GM19468 (cell line): ENCODE measurements around the gene AQP12A.

Experiments
- ATAC-seq: cut with Tn5 transposase; IDR thresholded peaks from one replicate; pipeline ENCODE4 v1.9.1; 2021; ENCODE audit warnings: mild to moderate bottlenecking, moderate library complexity, moderate number of reproducible peaks; ENCODE audit not compliant: unreplicated experiment; ENCODE audit errors: extremely low read depth

Gene AQP12A

DNA sequence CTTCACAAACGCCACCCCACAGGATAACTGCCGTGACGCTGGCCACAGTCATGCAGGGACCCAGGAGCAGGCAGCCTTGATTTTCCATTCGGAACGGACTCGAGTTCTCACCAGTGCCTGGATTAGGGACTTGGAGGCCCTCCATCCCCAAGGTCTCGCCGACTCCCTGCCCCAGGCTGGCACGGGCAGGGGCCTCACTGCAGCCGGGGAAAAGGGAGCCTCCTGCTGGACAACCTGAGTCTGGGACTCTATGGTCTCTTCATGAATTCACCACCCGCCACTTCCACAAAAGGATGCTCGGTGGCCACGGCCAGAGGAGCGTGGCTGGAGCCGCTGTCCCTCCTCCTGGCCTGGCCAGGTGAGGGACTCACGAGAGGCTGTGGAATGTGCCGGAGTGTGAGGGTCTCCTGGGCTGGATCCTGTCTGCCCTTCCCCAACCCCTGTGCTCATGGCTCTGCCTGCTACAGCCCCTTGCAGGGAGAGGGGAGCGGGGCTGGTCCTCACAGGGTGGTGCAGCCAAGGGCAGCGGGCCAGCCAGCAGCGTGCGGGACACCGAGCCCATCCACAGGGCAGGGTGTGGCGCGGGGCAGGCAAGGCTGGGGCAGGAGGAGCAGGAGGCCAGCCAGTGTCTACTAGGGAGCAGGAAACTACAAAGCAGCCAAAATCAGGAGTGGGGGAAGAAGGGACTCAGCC, 42.3 kb downstream of the AQP12A start:
- no peak for ATAC-seq

DNA sequence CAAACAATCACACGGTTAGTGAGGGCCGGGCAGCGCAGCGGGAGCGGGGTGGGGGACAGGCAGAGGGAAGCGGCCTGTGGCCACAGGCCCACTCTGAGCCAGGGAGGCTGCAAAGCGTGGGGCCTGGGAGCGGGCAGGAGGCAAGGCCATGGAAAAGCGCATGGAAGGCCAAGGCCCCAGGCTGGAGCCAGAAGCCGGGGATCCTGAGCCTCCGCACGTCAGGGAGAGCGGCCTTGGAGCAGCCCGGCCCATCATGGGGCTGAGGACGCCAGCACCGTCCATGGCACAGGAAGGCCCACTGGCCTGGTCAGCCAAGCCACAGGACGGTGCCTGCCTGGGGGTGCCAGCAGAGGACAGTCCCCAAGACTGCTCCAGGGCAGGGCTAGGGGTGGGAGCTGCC, 43.1 kb downstream of the AQP12A start:
- no peak for ATAC-seq

DNA sequence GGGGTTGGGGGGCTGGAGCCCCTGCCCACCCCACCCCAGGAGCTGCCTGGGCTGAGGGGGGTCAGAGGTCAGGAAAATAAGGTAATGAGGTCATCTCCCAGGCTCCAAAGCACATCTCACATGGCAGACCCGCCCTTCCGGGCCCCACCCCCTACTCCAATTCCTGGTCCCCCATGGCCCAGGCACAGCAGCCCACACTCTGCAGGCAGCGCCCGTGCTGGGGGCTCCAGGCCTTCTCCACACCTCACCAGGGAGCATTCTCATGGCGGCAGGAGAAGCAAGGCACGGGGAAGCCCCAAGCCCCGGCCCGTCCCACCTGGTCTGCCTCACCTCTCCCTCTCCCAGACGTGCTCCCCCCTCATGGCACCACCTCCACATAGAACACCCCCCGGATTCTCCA, 43.8 kb downstream of the AQP12A start:
- no peak for ATAC-seq

DNA sequence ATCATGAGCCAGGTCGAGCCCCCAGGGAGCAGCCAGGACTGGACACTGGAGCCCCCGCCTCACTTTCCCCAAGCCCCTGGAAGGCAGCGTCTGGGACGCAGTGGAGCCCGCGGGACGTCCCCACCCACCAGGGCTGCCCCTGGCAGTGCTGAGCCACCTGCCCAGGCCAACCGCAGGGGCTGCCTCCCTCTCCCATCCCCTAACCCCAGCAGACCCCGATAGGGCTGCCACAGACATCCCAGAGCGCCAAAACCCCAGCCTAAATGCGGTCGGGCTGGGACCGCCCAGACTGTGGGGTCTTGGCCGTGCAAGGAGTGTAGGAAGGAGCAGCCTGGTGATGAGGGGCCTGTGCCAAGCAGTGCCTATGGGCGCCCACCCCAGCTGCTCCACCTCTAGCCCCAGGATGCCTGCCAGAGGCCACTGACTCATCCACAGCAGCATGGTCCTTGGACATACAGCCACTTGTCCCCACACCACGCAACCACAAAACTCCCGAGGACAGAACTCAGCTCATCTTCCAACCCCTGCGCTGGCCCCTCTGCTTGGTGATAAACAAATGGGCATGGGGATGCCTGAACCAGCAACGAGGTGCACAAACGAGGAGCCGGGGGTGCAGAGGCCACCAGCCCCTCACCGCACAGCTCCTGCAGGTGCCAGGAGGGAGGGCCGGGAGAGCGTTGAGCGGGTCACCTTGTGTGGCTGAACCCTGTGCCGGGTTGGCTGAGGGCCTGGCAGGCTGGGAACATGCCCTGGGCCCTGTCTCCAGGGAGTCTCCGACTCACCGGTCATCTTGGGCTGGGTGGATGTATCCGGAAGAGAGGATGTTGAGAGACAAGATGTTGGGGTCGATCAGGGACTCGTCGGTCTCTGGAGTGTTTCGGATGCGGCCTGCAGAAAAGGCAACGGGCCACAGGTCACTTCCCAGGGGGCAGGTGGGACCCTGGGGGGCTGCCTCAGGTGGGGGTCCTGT, 44.9 kb downstream of the AQP12A start:
- ATAC-seq, result no peak

DNA sequence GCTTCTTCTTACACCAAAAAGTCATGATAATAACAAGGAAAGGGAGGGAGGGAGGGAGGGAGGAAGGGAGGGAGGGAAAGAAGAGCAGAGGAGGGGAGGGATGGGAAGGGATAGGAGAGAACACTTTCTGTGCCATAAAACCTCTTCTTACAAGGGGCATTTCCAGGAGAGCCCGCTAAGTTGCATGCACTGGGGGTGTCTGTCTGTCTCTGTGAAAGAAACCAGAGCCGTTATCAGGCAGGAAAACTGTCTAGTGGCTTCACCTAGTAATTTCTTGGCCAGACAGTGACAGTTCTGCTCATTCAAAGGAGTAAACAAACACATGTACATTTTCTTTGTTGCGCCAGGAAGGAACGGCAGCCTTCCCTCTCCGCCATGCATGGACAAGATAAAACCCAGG, 45.8 kb downstream of the AQP12A start:
- no peak for ATAC-seq

DNA sequence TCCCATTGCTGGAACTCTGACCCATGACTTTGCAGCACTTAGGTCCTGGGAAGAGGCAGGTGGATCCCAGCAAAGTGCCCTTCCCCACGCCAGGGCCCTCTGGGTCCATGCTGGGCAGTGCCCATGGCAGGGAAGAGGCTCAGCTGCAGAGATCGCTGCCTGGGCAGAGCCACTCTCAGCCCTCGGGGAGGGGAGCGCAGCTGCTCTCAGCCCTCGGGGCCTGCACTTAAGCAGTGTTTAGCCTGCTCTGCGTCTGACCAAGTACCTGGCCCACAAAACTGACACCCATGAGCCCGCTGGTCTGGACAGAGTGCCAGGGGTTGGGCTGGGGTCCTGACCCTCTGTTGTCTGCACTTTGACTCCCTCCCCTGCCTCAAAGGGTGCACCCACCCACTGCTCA, 46.3 kb downstream of the AQP12A start:
- ATAC-seq, result no peak

DNA sequence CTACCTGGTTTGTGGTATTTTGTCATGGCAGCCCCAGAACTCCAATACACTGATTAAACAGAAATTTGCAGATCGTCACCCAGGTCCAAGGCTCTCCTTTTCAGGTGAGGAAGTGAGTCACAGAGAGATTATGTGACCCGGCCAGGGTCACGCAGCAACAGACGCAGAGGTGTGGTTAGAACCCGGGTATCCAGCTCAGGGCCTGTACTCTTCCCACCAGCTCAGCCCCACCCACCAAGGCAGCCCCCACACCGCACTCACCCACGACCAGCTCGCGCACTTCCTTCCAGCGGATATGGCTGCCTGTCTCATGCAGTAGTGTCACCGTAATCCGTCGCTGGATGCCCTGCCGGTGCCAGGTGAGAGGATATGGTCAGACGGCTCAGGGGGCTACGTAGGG, 48.1 kb downstream of the AQP12A start:
- ATAC-seq, result no peak

DNA sequence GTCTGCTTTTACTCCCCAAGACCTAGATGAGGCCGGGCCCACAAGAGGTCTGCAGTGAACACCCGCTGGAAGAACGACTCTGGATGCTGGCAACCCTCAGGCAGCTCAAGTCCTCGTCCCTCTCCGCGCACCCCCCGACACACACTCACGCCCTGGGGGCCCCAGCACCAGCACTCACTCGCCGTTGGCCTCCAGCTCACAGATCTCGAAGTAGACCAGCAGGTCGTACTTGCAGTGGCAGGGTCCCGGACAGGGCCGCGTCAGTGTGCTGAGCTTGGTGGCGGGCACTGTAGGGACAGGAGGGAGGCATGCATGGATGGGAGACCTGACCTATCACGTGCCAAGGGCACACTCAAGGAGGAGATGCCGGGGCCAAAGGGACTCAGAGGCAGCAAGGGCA, 49.4 kb downstream of the AQP12A start:
- no peak for ATAC-seq

DNA sequence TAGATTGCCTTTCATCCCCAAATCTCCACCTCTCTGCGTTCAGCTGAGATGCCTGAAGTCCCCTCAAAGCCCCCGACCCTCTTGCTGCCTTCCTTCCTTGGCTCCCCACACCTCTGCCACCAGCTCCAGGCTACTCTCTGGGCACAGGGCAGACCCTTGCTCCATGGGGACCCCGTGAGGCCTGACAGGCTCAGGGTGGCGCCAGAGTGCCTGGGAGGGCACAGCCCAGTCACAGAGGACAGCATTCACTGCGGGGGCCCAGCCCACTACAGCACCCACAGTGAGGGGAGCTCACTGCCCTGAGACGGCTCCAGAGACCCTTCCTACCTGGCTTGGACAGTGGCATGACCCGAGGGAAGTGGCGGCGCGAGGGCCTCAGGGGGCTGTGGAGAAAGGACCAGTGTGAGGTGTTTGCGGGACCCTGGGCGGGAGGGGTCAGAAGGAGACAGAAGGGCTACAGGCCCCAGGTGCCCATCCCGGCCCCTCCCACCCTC, 51.0 kb downstream of the AQP12A start:
- no peak for ATAC-seq

DNA sequence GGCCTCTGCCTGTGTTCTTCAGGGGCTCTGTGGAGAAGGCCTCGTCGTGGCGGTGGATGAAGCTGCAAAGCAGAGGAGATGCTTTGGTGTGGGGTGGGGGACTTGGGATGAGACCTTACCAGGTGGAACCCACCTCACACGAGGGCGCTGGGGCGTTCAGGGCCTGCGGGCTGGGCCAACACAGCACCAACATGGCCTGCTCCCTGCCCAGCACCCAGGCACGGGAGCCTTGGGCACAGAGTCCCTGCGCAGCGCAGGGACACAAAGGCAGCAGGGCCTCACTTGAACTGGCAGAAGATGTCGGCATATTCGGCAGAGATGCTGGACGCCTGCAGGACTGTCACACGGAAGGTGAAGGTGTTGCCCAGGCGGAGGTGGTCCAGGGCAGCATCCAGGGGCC, 53.8 kb downstream of the AQP12A start:
- no peak for ATAC-seq

DNA sequence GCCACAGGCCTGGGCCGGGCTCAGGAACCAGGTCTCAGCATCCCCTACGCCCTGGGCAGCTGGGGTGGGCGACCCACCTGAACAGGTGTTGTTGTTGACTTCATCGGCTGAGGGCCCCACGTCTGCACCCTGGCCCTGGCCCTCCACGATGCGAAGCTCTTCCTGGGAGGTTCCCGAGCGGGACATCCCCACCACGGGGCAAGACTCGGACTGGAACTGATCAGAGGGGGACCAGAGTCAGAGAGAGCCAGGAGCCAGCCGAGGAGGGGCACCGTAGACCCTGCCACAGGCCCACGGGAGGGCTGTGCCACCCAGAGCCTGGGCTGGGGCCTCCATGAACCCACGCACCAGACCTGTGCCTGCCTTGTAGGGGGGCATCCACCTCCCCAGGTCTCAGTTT, 54.3 kb downstream of the AQP12A start:
- ATAC-seq, result no peak

DNA sequence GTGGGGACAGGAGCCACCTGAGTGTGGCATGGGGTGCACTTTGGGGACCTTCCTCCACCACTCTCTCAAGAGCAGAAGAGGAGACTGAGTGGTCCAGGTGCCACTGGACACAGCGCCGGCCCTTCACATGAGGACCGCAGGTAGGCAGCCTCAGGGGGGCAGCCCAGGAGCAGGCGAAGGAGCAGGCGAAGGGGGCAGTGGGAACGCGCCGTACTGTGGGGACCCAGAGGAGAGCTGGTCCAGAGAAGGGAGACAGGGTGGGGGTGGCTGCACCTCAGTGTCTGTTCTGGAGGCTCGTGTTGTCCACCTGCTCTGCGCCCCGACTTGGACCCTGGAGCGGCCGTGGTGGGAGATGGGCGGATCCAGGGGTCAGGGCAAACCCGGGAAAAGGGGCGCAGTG, 55.0 kb downstream of the AQP12A start:
- ATAC-seq, result no peak

DNA sequence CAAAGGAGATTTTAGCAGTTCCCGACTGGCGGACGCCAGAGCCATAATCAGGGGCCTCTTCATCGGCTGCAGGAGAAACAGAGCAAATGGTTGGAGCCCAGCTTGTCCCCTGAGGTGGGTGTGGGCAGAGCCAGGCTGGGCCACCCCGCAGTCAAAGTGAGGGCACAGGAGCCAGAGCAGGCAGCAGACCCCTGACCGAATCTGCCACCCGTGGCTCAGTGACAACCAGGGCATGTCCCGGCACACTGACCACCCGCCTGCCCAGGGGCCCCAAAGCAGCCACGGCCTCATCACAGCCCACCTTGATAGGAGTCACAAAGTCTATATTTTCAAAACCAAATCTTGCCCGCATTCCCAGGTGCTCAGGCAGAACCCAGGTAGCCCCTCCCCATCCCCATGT, 55.6 kb downstream of the AQP12A start:
- ATAC-seq, result no peak
